H1 (cell line): ENCODE measurements around the gene HERC3.

Experiments
- CEBPB ChIP-seq: IDR thresholded peaks from 2 replicates; pipeline ENCODE4 v1.6.1; 2012; ENCODE audit warnings: low read depth, low read length
- CREB1 ChIP-seq: IDR thresholded peaks from 2 replicates; pipeline ENCODE4 v1.6.1; 2012; ENCODE audit warnings: inconsistent platforms
- CTCF ChIP-seq, 3 experiments: IDR thresholded peaks; 1 replicate in 2 of 3; 2 replicates in 1 of 3; pipeline versions ENCODE4 v1.5.1 to v1.6.1; 2011; ENCODE audit warnings: low read length in 3 of 3, mild to moderate bottlenecking in 3 of 3, inconsistent platforms in 2 of 3, low read depth in 1 of 3, moderate library complexity in 1 of 3; ENCODE audit not compliant: insufficient read depth in 1 of 3; ENCODE audit errors: control extremely low read depth in 1 of 3
- EZH2 ChIP-seq: fragments of 200-600 bp; sonication (generic); IDR thresholded peaks from 2 replicates; pipeline ENCODE4 v1.7.1; 2012; ENCODE audit warnings: low read depth, mild to moderate bottlenecking, moderate library complexity, low read length, inconsistent platforms; ENCODE audit not compliant: severe bottlenecking
- GABPA ChIP-seq: IDR thresholded peaks from 2 replicates; pipeline ENCODE4 v1.6.1; 2011; ENCODE audit warnings: mild to moderate bottlenecking, low read length, moderate library complexity, borderline replicate concordance; ENCODE audit not compliant: insufficient read depth
- HDAC6 ChIP-seq: IDR thresholded peaks from one replicate; pipeline ENCODE4 v1.7.1; 2012; ENCODE audit warnings: low read depth, mild to moderate bottlenecking, inconsistent platforms, low read length, moderate library complexity
- JUN ChIP-seq: IDR thresholded peaks from 2 replicates; pipeline ENCODE4 v1.6.1; 2011; ENCODE audit warnings: low read depth, mild to moderate bottlenecking, improper control_type of control experiment, low read length
- JUND ChIP-seq: IDR thresholded peaks from 2 replicates; pipeline ENCODE4 v1.6.1; 2011; ENCODE audit warnings: mild to moderate bottlenecking, improper control_type of control experiment, low read length
- MAFK ChIP-seq: IDR thresholded peaks from 2 replicates; pipeline ENCODE4 v1.6.1; 2012; ENCODE audit warnings: low read depth, mild to moderate bottlenecking, improper control_type of control experiment, low read length
- MAX ChIP-seq: IDR thresholded peaks from 2 replicates; pipeline ENCODE4 v1.6.1; 2012; ENCODE audit warnings: inconsistent platforms
- NRF1 ChIP-seq: IDR thresholded peaks from 2 replicates; pipeline ENCODE4 v1.6.1; 2011; ENCODE audit warnings: mild to moderate bottlenecking, low read depth, low read length, improper control_type of control experiment
- POLR2A ChIP-seq, 2 experiments: IDR thresholded peaks; 1 replicate in 1 of 2; 2 replicates in 1 of 2; pipeline ENCODE4 v1.6.1; 2011; ENCODE audit warnings: low read depth in 2 of 2, low read length in 2 of 2, mild to moderate bottlenecking in 2 of 2; ENCODE audit errors: control extremely low read depth in 1 of 2
- POLR2AphosphoS5 ChIP-seq: IDR thresholded peaks from 2 replicates; pipeline ENCODE4 v1.6.1; 2011; ENCODE audit warnings: low read depth, low read length
- TAF1 ChIP-seq: IDR thresholded peaks from 2 replicates; pipeline ENCODE4 v1.6.1; 2011; ENCODE audit warnings: mild to moderate bottlenecking, low read depth, low read length

- TF ChIP-seq POLR2AphosphoS5 (no peak), CTCF (IDR thresholded peaks at IDR 0.05; ENCODE audit: control extremely low read depth in 1 of 3, insufficient read depth in 1 of 3, low read depth in 1 of 3, low read length in 3 of 3) (no peak), EZH2 (no peak), JUN (no peak), TAF1 (no peak), MAX (no peak), POLR2A (IDR thresholded peaks at IDR 0.05; ENCODE audit: control extremely low read depth in 1 of 2, low read depth in 2 of 2, low read length in 2 of 2) (no peak), HDAC6 (no peak), CREB1 (no peak), CEBPB (no peak), MAFK (no peak), GABPA (no peak), JUND (no peak), NRF1 (no peak)
These were observed 153.9 kb downstream of the HERC3 start for GRCh38 chr4:88746206-88746605.
